GM18507 (cell line): ENCODE measurements around the gene RNF212.
"Not testable (repeated sequence)": the region's sequence is repeated elsewhere in the genome, so short reads cannot be mapped to it uniquely, and the experiment has no call there.

ENCODE experiments used
- DNase-seq: peaks from one replicate; pipeline ENCODE4 v3.0.0; 2011; ENCODE audit warnings: low read depth; ENCODE audit not compliant: insufficient read length; ENCODE audit errors: extremely low spot score
- FAIRE-seq: peaks from 2 replicates; lab custom pipeline; 2011; peaks lifted over from hg19 to GRCh38; lab: Jason Lieb, UNC

RNF212 gene

DNA sequence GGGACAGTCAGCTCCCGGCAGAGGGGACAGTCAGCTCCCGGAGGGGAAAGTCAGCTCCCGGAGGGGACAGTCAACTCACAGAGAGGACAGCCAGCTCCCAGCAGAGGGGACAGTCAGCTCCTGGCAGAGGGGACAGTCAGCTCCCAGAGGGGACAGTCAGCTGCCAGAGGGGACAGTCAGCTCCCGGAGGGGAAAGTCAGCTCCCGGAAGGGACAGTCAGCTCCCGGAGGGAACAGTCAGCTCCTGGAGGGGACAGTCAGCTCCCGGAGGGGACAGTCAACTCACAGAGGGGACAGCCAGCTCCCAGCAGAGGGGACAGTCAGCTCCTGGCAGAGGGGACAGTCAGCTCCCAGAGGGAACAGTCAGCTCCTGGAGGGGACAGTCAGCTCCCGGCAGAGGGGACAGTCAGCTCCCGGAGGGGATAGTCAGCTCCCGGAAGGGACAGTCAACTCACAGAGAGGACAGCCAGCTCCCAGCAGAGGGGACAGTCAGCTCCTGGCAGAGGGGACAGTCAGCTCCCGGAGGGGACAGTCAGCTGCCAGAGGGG, 58.6 kb downstream of the RNF212 start:
- not testable (repeated sequence) for FAIRE-seq, DNase-seq

GRCh38 chr4:1053891-1054290, 59.5 kb downstream of the RNF212 start:
- FAIRE-seq, DNase-seq: not testable (repeated sequence)

DNA sequence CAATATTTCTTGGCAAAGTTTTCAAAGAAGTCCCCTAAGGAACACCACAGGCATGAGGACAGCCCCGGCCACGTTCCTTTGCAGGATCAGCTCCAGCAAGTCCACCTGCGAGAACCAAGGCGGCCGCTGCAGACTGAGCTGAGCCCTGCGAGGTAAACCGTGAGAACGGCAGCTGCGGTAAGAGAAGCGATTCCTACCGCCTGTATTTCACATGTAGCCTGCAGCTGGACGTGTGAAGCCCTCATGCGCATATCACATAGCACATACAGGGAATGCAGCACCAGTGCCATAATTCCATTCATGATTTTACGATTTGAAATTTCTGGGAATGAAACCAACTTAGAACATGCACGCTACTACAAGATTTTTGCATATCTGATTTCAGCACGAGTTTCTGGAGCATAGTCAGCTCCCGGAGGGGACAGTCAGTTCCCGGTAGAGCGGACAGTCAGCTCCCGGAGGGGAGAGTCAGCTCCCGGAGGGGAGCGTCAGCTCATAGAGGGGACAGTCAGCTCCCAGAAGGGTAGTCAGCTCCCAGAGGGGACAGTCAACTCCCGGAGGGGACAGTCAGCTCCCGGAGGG, 60.2 kb downstream of the RNF212 start:
- DNase-seq (no peak), FAIRE-seq (no peak)

GRCh38 chr4:1052231-1052671, 61.1 kb downstream of the RNF212 start:
- DNase-seq (no peak), FAIRE-seq (no peak)

DNA sequence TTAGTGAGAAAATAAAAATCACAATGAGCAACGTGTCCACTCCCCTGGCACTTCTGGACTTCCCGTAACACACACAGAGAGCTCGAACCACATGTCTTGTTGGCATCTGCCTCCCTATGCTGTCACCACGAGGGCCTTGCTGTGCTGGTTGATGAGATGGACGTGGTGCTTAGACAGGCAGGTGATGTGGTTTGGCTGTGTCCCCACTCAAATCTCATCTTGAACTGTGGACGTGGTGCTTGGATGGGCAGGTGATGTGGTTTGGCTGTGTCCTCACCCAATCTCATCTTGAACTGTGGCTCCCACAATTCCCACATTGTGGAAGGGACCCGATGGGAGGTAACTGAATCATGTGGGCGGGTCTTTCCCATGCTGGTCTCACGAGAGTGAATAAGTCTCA, 61.9 kb downstream of the RNF212 start:
- DNase-seq (no peak), FAIRE-seq (no peak)

DNA sequence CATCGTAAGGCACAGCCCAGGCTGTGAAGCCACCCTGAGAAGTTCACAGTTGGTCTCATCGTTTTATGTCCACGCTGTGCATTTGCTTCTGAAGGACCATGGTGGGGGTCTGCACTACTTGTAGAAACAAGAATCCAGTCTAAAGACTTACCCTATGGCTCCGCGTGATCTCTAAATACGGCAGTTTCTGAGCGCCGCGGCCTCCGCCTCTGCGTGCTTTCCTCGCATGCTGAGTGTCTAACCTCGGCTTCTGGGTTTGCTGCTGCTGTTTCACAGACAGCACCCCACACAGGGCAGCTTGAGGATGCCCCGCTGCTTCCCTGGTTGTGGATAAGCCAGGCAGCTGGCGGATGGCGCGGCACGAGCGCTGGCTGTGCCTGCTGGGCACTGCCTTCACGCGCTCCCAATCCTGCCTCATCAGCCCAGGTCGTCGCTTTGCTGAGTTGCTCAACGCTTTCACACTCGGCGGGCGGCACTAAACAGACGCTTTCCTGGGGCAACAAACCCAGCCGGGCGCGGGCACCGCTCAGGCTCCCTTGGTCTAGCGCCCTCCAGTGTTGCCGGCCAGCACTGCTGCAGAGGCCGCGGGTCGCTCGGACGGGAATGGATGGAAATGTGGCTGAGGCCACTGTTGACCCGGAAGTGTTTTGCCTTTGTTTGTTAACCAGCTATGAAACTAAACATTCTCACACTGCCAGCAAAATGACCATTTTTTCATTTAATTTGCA, 62.7 kb downstream of the RNF212 start:
- no peak for DNase-seq
- no peak for FAIRE-seq

DNA sequence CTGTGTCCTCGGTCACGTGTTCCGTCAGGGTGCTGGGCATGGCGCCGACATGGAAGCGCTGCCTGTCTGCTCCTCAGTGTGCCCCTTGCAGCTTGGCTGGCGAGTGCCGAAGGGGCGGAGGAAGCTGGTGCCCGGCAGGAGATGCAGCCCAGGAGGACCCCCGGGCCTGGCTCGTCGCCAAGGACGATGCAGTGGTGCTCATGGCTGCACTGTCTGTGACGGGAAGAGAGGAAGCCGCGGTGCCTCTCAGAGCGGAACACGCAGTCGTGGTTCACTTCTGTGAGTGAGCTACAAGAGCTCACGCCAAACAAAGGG, 63.8 kb downstream of the RNF212 start:
- DNase-seq (no peak), FAIRE-seq (no peak)

- DNase-seq: no peak
- no peak for FAIRE-seq
These were observed 64.4 kb downstream of the RNF212 start for GRCh38 chr4:1048773-1049590.

- DNase-seq (no peak), FAIRE-seq (no peak)
These were observed 65.2 kb downstream of the RNF212 start for GRCh38 chr4:1047976-1048772.

DNA sequence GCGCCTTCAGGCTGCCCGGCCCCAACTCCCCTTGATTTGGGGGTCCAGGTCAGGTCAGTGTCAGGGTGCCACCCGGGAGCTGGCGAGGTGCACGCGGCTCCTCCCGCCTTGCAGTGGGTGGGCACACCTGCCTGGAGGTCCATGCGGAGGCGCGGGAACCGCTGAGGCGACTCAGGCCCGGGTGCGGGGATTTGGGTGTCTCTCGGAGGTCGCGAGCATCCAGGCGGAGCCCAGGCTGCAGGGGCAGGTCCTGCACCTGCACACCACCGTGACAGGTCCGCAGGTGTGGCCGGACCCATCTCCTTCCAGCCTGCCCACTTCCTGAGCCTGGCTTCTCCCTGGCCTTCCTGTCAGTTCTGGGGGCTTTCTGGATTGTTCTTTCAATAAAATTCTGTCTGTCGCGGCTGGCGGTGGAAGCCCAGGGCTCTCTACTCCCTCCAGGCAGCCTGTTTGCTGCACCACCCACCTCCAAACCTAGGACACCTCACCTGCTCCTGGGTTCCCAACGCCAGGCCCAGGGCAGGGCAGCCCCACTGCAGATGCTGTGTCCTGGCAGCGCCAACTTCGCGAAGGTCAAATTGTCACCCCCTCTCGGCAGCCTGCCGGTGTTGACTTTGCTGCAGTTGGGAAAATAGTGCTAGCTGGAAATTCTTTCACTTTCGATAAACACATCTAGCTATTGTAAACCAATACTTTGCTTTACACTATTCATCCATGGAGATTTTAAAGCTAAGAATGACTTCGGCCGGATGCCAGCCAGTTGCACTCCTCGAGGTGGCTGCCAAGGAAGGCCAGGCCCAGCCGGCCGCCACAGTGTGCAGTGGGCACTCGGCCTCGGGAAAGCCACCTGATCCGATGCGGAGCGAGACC, 66.0 kb downstream of the RNF212 start:
- no peak for FAIRE-seq
- DNase-seq: no peak

- DNase-seq, FAIRE-seq: not testable (repeated sequence)
These were observed 66.8 kb downstream of the RNF212 start for GRCh38 chr4:1046581-1047011.

GRCh38 chr4:1045595-1046201, 67.7 kb downstream of the RNF212 start:
- FAIRE-seq (no peak), DNase-seq (no peak)

DNA sequence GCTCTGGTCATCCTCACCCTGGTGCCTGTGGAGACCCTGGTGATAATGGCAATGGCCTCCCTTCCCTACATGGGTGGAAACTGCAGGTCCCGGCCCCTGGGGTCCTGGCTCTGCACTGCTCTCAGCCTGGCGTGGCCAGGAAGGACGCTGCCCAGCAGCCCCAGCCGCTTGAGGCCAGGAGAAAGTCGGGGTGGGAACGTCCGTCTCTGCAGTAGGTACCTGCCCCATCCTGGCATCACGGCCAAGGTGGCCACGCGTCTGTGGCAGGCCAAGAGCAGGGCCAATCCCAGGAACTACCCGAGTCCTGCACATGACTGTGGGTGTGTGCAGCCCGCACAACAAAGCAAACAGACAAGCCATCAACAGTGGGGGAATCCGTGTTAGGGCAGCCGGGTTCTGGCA, 68.2 kb downstream of the RNF212 start:
- FAIRE-seq (no peak), DNase-seq (no peak)

GRCh38 chr4:1044469-1045192, 68.7 kb downstream of the RNF212 start:
- no peak for FAIRE-seq
- DNase-seq: no peak

DNA sequence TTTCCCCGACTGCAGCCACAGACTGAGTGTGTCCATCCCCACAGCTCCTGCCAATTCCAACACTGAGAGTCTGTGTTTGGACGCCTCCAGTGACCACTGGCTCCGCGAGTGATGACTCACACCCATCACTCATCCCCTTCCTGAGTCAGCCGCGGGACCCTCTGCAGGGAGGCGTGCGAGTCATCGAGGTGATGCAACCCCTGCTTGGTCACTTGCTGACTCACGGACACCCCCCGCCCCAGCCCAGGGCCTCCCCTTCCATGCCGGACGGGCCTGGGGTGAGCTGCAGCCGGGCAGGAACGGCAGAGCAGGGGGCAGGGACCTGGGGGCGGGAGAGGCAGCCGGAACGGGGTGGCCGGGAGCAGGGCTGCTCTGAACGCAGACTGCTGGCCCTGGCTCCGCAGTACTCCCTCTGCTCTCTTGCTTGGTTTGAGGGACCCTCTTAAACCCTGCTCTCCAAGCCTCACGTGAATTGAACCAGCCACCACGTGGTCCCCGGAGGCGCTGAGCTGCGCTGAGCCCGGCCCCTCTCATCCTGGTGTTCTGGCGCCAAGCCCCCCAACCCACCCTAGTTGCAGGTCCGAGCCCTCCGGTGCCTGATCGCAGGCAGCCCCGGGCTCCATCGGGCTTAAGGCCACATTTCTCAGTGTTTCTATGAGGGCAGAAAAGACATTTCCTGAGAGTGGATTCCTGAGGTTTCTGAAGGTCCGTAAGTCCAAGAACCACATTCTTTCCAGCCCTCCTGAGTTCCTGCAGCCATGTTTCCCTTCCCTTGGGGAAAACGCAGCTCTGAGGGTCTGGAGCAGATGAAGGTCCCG, 69.5 kb downstream of the RNF212 start:
- DNase-seq (no peak), FAIRE-seq (no peak)

- no peak for DNase-seq
- FAIRE-seq: no peak
These were observed 70.2 kb downstream of the RNF212 start for GRCh38 chr4:1043162-1043561.
